HTERT RPE-1 (cell line): Measurements from ENCODE around the gene LDAF1.
"Not testable (repeated sequence)": the region's sequence is repeated elsewhere in the genome, so short reads cannot be mapped to it uniquely, and the experiment has no call there.

ENCODE experiments used
- in situ Hi-C: fragments of 300-500 bp; cut with MboI; formaldehyde crosslinking; loops from 4 replicates; pipeline ENCODE4 v1.14.3; 2020; ENCODE audit warnings: low sequenced_read_pairs

LDAF1 gene

DNA sequence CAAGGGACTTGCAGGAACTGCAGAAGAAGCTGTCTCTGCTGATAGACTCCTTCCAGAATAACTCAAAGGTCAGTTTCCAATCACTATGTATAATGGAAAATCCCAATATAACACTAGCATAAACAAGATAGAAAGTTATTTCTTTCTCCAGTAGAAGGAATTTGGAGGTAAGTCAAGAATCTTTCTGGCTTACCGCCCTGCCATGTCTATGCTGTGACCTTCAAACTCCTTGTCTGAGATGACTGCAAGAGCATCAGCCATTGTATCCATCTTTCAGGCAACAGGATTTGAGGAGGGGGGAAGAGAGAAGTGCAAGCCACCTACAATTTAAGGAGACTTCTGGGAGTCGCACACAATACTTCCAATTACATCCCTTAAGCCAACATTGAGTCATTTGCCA, 2.7 kb downstream of the LDAF1 start:
- in situ Hi-C loops, result no loop called here

DNA sequence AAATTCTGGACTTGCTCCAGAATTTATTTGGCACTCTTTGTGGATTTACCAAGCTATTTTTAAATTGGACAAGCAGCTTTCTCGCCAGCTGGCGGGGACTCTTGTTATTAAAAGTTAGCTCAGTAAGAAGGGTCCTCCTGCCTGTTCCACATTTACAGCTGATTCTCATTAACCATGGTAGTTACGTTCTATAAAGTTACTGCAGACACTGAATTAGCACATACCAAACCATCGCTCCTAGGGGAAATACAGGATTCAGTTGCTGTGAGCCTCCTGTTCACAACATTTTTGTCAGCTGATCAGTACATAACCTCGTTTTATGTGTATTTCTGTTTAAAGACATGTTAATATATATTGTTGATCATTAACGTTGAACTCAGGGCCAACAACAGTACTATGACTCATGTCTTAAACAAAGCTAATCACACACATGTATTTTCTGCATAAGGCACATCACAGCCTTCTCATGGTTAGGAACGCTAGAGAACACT, 4.2 kb downstream of the LDAF1 start:
- in situ Hi-C loops, result no loop called here

DNA sequence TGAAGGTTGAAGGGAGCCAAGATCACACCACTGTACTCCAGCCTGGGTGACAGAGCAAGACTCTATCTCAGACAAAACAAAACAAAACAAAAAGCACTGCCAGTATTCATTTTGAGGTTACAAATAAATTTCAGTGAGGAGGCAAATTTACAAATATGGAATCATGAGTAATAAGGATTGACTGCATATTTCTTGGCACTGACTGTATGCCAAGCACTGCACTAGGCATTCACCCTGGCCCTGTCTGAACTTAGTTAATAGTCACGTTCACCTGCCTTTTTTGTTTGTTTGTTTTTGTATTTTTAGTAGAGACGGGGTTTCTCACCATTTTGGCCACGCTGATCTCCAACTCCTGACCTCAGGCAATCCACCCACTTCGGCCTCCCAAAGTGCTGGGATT, 5.1 kb downstream of the LDAF1 start:
- in situ Hi-C loops, result no loop called here

DNA sequence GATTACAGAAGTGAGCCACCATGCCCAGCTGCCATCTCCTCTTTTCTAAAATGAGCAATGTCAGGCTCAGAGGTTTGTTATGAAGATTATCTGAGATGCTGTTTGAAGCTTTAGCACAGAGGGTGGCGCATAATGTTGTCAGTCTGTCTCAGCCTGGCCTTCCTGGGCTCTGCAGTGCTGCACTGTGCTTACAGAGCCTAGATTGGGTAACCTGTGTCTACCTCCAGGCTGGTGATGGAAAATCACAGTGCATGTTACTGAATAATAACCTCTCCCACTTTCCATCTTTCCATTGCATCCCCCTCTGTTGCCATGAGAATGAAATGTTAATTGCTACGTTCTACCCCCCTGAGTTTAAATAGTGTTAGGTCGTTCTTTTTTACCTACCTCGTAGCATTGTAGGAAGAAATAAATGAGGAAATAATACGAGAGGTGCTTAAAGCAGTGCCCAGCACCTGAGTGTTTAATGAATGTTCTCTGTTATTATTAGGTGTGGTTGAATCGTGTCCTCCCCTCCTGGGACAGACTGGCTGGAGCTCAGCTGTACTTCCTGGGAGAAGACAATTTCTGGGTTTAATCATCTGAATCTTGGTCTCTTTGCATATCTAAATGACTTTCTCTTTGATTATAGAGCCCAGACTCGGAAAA, 6.2 kb downstream of the LDAF1 start:
- in situ Hi-C loops, result no loop called here

DNA sequence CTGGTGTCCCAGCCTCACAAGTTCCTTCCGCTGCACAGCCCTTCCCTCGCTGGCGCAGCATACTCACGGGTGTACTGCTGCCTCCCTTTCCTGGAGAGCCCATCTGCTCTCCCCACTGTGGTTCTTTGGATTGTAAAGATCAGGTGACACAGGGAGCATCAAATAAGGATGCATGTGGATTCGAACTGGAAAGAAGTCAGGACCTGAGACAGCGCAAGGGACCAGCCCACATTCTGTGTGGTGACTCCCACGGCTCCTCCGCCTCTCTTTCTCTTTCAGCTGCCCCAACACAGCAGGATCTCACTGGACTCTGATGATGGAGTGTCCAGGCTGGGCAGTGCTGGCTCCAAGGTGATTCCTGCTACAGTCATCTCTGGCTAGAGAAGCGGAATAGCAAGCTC, 8.1 kb downstream of the LDAF1 start:
- in situ Hi-C loops, result no loop called here

DNA sequence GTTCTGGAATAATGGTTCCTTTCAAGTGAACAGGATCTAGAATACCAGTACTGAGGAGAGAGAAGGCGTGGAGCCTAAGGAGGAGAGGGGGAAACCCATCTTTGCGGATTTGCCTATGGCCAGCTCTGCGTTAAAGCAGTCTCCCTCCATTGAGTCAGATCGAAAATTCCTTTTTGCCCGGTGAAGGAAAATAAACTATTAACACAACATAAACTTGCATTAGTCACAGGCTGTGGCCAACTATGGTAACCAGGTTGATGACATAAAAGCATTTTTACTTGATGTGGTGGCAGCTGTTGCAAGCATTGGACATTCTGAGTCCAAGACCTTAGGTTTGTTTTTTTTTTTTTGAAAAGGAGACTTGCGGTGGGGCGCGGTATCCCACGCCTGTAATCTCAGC, 8.9 kb downstream of the LDAF1 start:
- in situ Hi-C loops, result no loop called here

DNA sequence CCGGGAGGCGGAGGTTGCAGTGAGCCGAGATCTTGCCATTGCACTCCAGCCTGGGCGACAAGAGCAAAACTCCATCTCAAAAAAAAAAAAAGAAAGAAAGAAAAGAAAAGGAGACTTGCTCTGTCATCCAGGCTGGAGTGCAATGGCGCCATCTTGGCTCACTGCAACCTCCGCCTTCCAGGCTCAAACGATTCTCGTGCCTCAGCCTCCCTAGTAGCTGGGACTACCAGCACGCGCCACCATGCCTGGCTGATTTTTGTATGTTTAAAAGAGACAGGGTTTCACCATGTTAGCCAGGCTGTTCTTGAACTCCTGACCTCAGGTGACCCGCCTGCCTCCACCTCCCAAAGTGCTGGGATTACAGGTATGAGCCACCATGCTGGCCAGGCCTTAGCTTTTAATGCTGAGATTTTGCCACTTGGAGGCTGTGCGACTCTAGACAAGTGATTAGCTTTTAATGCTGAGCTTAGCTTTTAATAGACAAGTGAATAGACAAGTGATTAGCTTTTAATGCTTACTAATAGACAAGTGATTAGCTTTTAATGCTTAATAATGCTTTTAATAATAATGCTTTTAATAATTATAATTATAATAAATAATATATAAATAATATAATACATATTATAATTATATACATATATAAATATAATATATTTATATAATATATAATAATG, 9.6 kb downstream of the LDAF1 start:
- in situ Hi-C loops, result no loop called here

DNA sequence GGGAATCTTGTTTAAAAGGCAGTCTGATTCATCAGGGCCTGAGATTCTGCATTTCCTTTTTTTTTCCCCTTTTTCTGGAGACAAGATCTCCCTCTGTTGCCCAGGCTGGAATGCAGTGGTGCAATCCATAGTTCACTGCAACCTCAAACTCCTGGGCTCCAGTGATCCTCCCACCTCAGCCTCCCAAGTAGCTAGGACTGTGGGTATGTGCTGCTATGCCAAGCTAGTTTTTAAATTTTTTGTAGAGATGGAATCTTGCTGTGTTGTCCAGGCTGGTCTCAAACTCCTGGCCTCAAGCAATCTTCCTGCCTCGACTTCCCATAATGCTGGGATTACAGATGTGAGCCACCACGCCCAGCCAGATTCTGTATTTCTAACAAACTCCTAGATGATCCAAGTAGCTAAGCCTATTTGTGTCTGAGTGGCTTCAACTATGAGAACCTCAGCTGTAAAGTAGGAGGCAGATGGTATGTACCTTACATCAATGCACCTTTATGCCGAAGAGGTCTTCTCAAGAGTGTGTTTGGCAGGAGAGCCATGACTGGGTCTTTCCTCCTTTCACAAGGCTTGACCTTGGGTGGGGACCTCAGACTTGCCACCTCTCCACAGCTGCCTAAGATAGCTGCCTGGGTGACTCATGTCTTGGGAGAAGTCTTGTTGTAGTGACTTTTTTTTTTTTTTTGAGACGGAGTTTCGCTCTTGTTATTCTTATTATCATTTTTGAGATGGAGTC, 10.9 kb downstream of the LDAF1 start:
- in situ Hi-C loops, result no loop called here

DNA sequence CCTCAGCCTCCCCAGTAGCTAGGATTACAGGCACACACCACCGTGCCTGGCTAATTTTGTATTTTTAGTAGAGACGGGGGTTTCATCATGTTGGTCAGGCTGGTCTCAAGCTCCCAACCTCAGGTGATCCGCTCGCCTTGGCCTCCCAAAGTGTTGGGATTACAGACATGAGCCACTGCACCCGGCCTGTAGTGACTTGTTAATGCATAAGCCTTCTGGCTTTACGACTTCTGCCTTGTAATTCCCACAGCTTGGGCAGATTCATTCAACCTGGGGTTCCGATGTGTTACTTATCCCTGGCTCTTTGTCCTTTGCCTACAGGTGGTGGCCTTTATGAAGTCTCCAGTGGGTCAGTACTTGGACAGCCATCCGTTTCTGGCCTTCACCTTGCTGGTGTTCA, 11.6 kb downstream of the LDAF1 start:
- in situ Hi-C loops, result not testable (repeated sequence)

DNA sequence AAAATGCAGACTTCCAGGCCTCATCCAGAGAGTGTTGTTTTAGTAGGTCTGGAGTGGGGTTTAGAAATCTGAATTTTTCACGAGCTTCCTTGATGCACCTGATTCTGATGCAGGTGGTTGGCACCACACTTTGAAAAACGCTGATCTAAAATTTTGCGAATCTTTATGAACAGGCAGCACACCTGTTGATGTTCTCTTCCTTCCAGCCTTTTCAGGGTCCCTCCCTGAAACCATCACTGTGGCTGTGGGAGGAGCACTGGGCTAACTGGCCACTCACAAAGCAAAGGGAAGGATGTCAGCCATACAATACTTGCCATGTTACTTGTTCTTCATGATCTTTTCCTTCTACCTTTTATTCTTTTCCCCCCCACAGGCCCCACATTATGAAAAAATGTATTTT, 14.2 kb downstream of the LDAF1 start:
- in situ Hi-C loops, result no loop called here

DNA sequence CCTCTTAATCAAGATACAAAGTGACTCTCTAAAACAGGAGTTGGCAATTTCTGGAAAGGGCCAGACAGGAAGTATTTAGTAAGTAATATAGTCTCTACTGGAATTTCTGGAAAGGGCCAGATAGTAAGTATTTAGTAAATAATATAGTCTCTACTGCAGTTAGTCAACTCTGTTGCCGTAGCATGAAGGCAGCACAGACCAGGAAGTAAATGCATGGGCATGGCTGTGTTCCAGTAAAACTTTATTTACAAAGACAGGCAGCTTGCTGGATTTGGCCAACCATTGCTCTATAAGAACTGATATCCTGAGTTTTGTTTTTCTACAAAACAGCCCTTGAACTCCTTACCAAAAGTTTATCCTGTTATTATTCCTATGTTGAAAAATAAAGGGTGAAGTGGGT, 16.9 kb downstream of the LDAF1 start:
- in situ Hi-C loops, result no loop called here

DNA sequence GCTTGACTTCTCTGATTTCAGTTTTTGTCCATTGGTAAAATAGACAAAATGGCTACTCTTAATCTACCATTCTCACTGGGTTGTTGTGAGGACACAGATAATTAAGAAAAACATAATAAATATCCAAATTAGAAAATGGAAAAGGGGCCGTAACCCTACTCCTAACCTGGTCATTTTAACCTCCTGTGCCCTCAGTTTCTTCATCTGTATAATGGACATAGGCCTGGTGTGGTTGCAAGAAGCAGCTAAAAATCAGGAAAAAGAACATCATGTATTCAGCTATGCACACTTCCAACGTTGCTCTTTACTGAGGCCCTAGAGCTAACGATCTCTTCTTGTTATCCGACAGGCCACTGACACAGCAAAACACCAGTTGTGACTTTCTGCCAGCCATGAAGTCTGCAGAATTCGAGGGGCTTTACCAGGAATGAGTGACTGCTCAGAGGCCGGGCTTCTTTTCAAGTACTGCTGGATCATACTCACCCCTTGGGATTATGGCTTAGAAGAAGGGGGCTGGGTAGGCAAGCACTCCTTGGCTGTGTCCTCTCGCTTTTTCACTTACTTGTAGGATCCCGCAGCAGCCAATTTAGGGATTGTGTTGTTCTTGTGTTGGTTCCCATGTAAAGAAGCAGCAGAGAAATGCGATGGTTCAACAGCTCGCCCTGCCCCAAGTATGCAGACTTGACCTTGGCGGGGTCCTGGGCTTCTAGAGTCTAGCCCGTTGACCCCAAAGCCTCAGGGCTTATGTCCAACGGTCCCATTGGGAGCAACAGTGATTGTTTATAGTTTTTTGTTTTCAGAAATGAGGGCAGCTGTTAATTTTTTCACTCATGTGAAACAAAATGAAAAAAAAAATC, 20.9 kb downstream of the LDAF1 start:
- in situ Hi-C loops, result no loop called here

DNA sequence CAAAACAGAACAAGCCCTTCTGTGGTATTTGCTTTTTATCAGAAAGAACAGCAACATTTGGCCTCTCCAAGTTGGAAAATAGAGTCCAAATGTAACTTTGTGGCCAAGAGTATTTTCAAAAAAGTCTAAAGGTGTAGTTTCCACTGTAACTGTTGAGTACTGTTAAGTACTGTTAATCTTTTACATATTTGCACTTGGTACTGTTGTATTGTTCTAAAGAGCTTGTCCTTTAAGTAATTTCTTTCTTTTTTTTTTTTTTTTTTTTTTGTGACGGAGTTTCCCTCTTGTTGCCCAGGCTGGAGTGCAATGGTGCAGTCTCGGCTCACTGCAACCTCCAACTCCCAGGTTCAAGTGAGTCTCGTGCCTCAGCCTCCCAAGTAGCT, 21.5 kb downstream of the LDAF1 start:
- in situ Hi-C loops, result no loop called here

DNA sequence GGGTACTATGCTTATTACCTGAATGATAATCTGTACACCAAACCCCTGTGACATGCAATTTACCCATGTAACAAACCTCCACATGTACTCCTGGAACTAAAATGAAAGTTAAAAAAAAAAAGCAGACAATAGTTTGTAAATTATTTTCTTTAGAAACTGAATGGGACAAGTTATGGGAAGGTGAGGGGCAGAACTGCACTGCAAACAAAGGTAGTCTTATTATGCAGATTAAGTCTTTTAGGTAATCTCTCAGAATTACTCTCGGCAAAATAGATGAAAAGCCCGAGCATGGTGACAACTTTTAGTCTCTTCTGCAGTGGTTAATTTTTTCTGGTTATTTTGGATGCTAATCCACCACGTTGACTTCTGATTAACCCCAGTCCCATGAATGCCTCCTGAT, 25.5 kb downstream of the LDAF1 start:
- in situ Hi-C loops, result no loop called here

DNA sequence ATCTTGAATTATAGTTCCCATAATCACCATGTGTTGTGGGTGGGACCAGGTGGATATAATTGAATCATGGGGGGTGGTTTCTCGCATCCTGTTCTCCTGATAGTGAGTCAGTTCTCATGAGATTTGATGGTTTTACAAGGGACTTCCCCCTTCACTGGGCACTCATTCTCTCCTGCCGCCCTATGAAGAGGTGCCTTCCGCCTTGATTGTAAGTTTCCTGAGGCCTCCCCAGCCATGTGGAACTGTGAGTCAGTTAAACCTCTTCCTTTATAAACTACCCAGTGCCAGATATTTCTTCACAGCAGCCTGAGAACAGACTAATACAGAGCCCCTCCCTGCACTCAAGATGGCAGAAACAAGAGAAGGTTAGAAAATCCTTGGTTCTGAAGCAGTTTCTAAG, 26.4 kb downstream of the LDAF1 start:
- in situ Hi-C loops, result no loop called here

DNA sequence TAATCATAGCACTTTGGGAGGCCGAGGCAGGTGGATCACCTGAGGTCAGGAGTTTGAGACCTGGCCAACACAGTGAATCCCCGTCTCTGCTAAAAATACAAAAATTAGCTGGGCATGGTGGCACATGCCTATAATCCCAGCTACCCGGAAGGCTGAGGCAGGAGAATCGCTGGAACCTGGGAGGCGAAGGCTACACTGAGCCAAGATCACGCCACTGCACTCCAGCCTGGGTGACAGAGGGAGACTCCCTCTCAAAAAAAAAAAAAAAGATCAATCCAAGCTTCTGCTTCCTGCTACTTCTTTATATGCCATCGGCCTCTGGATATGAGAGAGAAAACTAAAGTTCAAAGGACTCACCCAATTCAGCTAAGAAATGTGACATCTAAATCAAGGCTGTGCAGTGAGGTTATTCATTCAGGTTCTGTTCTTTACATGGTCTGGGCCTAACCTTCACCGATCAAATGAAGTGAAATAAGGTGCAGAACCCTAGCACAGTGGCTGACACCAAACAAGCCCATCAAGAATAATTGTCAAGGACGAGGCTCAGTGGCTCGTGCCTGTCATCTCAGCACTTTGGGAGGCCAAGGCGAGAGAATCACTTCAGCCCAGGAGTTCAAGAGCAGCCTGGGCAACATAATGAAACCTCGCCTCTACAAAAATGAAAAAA, 27.3 kb downstream of the LDAF1 start:
- in situ Hi-C loops, result no loop called here

DNA sequence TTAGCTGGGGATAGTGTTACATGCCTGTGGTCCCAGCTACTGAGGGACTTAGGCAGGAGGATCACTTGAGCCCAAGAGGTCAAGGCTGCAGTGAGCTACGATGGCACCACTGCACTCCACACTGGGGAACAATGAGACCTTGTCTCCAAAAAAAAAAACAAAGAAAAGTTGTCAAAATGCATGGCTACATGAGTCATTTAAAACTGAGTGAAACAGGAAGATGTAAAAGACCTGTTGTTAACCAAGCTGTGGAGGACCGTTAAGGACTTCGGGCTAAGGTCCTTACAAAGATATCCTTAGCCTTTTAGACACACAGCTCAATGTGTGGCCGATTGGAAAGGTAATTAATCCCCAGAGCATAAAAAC, 27.8 kb downstream of the LDAF1 start:
- in situ Hi-C loops, result no loop called here

DNA sequence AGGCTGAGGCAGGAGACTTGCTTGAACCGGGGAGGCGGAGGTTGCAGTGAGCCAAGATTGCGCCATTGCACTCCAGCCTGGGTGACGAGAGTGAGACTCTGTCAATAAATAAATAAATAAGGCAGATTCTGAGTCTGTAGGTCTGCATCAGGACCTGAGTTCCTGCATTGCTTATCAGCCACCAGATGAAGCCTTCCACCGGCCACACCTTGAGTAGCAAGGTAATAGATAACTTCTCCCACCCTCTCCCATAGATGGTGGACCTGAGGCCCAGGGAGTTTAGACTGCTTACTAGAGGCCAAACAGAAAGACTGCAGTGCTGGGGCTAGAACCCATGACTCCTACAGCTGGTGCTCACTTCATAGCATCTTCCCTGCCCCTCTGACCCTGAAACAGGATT, 30.8 kb downstream of the LDAF1 start:
- in situ Hi-C loops, result no loop called here

DNA sequence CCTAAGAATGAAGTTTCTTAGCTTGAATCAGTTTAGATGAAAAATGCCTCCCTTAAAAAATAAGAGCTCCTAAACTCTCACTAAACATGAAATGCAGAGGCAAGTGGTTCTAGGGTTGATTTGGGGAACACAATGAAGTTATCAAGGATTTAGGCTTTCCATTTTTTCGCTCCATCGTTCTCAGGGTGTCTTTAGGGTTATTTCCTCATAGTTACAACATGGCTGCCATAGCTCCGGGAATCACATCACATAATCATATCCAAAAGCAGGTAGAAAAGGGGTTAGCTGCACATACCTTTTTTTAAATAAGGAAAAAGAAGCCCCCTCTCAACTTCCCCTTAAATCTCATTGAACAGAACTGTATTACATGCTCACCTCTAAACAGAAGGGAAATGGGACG, 31.5 kb downstream of the LDAF1 start:
- in situ Hi-C loops, result no loop called here

DNA sequence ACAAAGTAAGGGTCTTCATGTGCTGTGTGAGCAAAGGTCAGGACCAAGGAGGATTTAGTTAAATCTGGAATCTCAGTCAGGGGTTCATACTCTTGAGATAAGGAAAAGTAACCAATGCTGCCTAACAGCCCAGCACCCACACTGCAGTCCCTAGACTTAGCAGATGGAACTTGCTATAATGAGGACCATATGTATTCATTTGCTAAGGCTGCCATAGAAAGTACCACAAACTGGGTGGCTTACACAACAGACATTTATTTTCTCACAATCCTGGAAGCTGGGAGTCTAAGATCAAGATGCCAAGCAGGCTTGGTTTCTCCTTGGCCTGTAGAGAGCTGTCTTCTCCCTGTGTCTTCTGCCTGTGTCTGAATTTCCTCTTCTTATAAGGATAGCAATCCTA, 32.1 kb downstream of the LDAF1 start:
- in situ Hi-C loops, result no loop called here

DNA sequence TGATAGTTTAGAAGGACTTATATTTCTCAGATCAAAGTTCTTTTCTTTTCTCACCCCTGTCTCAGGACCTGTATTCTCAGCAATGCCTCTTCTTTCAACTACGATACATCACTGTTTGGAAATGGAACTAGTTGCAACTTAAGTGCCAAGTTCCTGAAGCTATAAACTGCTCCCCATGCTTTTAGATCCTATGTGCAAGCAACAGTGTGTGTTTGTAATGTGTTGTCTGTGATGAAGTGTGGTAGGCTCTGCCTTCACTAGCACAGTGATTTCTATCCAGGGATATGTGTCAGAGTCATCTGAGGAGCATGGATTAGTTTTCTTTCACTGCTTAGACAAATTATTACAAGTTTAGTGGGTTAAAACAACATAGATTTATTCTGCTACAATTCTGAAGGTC, 34.5 kb downstream of the LDAF1 start:
- in situ Hi-C loops, result no loop called here
